HG03025 (cell line): ENCODE measurements around the gene HOXB5.

Source experiments
- ATAC-seq: cut with Tn5 transposase; IDR thresholded peaks from one replicate; pipeline ENCODE4 v1.9.1; 2021; ENCODE audit warnings: mild to moderate bottlenecking, moderate library complexity; ENCODE audit not compliant: unreplicated experiment, low FRiP score

The HOXB5 gene

DNA sequence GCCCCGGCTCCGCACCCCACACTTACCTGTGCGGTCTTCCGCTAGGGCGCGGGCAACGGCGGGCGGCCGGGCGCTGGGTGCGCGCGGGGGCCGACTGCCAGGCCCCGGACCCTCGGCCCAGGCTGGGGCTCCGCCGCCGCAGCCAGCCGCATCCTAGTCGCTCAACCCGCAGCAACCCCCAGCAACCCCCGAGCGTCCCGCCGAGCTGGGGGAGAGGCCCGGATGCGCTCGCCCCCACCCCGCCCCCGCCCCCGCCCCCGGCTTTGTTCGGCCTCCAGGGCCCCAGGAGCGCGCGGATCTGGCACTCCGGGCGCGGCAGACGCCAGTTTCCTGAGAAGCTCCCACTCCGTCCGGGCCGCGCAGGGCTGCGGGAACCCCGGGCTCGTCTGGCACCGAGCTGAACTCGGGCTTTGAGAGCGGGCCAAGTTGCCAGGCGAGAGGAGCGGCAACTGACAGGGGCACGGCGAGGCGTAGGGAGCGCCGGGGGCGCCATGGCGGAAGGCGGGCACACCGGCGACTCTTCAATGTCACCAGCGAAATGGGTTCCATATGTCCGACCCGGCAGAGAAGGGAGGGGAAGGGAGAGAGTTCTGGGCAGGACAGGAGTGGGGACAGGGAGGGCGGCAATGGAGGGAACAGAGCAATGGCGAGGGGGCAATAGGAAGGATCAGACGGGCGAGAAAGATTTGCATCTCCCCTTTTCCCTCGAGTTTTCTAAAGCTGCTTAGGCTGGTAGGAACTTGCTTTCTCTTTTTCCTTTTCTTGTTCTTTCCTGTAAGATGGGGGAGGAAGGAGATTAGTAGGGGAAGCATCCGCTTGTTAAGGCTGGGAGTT is 29.2 kb downstream of the HOXB5 start:
- no peak for ATAC-seq

DNA sequence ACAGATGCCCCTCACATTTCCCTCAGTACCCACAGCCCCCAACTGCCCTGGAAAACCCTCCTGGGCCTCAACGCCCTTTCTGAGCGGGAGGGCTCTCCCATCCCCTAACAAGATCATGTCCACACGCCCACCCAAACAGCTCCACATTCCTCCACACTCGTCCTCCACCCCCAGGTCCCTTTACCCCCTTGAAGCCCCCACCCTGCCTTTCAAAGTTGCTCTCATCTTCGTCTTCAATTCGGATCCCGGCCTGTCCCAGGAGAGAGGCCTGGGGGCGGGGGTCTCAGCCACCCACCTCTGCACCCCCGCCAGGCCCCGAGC is 29.8 kb downstream of the HOXB5 start:
- ATAC-seq, result no peak

DNA sequence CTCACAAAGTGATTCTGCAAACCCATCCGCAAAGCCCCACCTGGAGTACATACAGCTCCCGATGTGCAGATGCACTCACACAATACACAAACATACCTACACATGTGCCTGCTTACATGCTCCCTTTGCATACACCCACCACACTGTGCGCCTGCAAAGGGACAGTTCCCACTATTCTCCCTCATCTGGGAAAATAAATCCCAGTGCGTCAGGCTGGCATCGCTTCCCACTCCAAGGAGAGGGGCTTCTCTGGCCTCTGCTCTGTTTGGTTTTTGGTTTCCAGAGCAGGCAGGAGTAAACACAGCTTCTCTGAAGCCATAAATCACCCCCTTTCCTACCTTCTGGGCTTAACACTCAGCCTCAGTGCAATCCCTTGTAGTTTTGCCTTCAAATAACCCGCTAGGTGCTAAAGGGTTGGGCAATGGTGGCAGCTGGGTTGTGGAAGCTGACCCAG is 30.2 kb downstream of the HOXB5 start:
- no peak for ATAC-seq

DNA sequence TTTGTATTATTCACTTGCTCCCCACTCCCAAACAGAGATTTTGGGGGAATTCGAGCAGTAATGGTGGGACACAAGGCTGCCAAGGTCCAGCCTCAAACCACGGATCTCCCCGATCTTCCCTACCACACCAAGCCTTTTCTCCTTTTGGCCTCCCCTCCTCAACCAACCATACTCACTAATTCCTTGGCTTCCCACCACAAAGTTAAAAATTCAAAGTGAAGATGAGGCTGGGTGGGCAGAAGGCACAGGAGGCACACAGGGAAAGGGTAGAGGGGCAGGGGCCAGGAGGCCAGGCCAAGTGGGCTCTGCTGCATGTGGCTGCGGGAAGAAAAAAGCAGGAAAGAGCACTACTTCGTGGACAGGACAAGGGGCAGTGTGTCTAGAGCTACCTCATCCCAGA is 30.6 kb downstream of the HOXB5 start:
- ATAC-seq, result no peak

DNA sequence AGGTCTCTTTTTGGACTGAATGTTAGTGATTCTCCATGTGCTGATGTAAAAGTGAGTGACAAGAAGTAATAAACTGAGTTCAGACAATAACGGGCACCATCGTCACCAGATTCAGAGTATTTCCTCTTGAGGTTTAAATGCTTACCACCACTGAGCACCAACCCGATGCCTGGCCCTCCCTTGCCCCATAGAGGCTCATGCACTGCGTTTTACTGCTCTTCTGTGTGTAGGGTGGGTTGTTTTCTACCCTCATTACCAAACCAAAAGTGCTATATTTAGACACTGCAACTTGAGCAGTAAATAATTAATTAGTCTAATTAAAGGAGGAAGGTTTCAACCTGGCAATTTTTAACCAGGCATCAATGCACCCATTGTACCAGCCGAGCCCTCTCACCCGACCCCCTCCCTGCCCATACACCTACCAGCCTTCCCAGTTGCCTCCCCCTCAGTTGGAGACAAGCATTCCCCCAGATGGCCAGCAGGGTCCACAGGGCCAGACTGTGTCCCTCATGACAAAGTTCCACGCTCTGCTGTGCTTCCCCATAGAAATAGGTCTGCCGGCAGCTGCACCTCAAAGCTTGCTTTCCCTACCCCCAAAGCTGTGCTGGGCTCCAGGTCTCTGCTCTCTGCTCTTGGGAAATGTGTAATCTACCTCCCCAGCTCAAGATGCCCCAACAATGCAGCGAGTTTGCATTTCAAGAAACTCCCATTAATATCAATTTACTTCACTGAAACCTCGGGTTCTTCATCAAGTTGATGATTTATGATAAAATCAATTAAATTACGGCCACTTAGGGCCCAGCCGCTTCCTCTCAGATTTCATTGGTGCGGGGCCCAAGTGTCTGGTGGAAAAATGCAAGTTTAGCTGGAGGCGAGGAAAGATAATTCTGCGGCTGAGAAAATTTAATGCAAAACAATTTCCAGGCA is 31.4 kb downstream of the HOXB5 start:
- no peak for ATAC-seq

DNA sequence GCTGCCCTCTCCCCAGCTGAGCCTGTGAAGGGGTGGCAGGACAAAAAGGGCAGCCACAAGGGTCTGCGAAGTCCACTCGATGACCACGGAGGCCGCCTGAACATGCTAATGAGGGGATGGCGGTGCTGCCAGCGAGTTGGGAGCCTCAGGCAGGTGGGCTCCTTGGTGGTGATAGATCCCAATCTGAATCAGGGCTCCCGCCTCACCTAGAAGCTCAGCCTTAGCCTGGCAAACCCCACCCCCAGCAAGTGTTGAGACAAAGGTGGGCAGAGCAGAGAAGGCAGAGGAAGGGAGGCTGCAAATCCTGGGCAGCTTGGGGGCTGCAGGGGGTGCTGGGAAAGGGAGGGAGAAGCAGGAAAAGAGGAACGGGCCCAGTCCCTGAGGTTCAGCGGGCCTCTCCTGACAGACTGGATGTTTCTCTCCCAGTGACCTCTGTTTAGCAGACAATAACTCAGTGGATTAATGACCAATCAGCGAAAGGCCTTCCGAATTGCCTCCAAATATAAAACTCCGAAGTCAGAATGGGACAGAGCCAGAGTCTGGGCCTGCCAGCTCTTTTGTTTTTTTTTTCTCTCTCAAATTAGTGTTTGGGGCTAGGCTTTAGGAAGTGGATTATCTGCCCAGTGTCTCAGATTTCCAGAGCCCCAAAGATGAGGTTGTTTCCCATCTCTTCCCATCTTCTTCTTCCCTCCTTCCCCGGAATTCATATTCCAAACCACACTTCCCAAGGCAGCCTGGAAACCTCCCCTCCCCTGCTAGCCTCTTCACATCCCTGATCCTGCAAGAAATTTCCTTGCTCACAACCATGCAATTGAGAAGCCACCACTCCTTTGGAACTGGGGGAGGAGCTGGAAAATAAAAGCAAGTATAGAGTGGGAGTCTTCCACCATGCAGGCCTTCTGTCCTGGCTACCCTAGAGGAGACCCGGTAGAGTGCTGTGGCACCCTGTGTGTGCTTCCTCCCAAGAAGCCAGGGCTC is 33.5 kb downstream of the HOXB5 start:
- ATAC-seq, result no peak

DNA sequence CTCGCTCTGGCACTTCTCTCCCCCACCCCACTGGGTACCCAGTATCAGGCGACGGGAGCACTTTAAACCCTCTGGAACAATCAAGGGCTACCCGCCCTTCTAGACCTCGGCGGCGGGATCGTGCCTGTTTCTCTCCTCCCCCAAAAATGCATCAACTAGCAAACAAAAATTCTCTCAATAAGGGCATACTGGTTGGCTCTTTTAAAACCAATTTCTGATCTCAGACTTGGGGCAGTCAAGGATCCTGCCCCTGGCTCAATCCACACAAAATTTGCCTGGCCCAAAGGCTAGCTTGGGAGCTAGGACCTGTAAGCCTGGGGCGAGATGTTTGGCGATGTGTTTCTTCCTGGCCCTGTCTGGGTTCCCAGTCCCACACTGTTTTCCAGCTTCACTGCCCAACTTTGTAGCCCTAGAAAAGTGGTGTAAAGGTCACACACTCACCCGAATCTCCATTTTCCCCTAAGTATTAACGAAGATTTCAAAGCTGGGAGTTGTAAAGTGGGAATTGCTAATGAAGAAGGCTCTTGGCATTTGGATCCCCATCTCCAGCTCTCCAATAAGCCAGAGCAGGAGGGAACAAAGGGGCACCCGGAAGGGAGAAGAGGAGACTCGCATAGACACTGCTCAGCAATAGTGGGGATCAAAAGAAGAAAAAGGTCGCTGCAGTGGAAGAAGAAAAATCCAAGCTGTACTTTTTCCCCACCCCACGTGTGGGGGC is 34.3 kb downstream of the HOXB5 start:
- ATAC-seq, result no peak

DNA sequence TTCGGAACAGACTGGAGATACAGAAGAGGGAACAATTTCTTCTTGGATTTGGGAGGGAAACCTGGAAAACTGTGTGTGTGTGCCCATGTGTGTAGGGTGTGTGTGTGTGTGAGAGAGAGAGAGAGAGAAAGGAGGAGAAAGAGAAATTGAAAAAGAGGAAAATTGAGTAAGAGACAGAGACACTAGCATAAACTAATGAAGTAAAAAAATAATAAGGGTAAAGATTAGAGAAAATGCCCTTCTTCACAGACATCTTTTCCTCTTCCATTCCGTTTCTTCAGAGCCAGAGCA is 34.8 kb downstream of the HOXB5 start:
- no peak for ATAC-seq

DNA sequence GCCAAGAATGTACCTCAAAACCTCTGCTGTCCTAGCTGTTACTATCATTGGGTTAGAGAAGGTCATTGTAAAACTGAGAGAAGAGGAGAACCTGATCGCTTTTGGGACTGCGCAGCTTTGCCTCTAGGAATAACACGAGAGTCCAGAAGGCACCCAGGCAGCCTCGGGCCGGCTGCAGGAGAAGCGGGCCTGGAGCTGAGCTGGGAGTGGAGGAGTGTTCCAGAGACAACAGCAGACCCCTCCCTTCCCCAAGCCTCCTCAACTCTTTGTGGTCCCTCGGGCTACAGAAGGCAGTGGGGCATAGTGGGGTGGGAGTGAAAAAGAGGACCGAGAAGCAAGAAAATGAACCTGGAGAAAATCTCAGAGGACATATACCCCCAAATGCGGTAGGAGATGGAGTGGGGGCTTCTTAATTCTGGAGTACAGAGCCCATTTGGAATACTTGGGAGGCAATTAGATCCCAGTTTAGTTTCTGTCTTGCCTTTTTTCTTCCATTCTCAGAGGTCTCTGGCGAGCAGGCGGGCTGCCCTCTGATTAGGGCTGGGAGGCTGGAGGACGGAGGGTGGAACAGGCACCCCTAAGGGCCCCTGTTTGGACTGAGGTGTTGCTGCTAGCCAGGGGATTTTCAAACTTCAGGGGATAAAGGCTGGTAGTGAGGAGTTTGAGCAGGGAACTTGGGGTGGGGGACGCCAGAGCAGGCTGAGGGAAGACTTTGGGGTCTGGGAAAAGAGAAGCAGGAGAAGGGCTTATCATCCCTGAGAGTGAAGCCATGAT is 35.3 kb downstream of the HOXB5 start:
- no peak for ATAC-seq

DNA sequence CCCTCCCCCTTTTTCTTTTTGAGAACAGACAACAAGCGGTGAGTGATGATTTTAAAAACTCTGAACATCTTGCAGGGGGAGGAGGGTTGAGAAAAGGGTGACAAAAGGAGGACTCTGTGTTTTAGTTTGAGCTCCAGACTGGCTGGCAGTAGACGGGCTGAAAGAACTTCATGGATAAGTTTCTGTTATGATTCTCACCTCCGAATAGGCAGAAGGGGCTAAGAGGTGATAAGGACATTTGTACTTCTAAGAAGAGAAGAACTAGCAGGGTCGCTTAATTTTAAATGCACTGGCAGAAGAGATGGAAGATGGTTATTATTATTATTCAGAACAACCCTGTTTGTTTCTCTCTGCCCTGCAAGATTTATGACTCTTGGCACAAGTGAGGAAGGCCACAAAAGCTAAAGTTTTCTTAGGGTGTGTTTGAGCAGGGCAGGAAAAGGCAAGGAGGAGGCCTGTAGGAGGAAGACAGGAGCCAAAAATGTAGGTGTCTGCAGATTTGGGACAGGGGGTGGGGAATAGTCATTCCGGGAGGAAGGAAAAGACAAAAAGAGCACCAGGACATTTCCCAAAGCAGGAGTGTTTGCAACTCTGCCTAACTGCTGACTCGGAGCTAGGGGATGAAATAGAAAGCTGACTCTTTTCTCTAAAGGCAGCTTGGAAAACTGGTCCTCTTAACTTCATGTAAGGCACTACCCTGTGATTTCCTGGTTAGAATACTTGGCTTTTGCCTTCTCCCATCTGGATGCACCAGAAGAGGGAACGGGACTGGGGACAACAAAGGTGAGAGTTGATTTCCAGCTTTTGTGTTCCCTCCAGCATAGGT is 36.8 kb downstream of the HOXB5 start:
- ATAC-seq, result no peak

DNA sequence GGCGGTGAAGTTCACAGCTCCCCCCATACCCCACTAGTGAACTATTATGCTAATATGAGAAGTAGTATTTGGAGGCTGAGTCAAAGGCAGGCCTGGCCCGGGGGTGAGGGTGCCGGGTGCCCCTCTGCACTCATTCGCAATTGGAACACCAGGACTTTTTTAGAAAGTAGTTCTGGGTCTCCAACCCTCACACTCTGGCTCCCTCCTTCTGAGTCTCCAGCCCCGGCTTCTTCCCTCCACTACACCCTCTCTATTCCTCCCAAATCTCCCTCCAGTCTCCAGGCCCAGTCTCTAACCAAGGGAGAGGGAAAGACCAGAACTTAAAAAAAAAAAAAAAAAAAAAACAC is 37.4 kb downstream of the HOXB5 start:
- ATAC-seq, result no peak

DNA sequence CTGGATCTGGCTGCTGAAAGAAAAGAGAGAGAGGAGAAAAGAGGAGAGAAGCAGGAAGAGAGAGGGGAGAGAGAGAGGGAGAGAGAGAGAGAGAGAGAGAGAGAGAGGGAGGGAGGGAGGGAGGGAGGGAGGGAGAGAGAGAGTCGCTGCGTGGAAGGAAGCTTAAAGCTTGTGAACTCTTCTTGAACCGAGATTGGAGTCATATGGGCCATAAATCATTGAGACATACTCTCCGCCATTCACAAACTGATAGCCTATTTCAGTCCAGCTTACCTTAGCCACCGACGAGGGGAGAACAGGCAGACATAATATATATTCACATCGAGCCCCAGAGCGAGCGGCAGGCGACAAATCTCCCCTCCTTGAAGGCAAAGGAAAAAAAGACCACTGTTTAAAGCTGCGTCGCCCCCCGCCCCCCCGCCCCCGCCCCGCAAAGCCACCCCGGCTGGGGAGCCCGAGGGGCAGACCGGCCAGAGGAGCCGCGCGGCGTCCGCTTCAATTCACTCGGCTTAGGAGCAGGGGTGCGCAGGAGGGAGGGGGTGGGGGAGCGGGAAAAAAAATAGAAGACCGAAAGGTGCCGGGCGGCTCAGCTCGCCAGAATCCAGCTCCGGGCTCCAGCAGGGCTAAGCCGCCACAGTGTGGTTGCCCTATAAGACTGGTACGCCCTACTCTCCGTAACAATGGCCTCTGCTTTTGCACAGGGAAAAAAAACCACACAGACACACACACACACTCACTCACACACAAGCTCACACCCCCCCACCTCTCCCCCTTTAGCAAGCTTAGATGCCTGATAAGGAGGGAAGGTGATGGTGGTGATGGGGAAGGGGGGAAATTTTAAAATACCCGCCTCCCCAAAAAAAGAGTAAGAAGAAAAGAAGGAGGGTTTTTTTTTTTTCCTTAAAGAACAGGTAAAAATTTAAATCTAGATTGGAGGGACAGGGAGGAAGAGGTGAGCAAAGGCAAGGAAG is 38.0 kb downstream of the HOXB5 start:
- no peak for ATAC-seq

DNA sequence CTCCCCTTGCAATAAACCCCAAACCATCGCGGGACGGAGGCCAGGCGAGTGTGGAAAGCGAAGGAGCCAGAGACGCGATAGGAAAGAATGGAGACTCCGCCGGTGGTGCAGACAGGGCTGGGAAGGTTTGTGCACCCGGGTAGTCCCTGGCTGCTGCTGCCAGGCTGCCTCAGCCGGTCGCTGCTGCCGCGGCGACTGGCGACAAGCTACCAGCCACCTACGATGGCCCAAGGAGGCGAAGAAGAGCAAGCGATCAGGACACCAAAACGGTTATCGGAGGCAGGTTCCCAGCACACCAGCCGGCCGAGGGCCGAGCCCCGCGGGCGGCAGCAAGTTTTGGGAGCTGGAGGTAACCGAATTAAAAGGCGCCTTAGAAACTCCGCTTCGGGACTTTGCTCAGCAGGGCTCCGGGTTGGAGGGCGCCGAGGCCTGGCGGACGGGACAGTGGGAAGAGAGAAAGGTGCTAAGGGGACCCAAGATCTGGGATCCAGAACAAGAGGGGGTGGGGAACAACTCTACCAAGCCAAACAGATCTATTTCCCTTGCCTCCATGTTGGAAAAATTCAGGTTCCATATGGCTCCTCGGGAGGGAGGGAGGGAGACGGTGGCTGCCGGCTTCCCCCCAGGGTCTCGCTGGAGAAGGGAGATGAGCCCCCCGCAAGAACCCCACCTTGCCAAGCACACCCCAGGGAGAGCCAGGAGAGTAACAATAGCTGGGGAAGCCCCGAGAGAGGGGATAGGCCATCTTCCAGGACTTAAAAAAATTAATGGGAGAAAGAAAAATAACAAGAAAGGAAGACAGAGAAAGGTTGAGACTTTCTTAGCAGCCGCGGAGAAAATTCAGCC is 38.9 kb downstream of the HOXB5 start:
- no peak for ATAC-seq

DNA sequence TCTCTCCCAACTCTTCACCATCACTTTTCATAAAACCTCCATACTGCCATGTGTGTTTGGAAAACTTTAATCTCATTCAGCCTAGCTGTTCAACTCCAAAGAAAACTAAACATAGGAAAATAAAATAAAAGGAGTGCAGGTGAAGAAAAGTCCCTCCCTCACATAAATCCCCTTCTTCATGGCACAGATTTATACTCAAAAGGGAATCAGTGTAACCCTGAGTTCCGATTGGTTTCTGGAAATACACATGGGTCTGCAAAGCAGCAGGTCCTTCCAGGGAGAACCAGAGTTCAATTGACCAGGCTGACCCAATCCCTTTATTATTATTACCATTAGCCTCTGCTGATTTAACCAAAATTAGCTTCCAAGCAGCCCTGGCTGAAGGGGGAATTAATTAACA is 39.8 kb downstream of the HOXB5 start:
- ATAC-seq, result no peak

DNA sequence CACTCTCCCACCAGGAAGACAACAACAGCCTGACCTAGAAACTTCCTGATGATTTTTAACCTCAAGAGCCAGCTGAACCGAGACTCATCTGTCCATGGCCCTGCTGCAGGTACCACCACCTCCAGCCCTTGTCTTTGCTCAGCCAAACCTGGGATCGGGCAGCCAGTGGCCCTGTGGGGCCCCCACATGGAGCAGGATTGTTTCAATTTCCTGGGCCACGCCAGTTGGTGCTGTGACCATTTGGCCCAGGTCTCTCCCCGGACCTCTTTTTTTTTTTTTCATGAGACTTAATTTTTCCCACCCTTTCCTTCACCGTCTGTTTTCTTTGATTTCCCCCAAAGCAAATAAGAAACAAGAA is 40.4 kb downstream of the HOXB5 start:
- no peak for ATAC-seq

DNA sequence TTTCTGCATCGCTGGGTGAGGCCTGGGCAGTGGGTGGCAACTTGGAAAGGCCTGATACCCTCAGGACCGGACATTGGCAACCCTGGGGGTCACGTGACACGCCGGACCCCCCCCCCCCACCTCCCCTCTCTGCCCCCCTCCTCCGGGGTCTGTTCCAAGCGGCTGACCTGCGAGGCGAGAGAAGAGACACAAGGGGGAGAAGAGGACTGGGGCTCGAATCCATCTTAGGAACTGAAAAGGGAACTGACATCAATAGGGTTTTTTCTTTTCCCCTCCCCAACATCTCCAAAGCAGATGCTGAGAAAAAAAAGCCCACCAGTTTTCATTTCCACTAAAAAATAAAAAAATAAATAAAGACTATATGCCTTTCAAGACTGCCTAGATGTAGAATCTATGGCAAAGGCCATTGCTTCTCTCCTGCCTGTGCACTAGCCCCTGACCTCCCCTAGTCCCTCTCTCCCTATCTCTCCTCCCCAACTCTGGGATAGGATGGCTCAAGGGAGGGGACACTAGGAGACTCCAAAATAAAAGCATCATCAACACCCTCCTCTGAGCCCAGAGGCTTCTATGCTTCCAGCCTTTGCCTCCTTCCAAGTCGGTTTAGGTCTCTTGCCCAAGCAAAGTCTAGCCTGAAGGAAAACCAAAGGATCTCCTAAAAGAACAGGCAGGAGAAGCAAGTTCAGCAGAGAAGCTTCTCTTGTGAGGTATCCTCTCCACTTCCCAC is 41.0 kb downstream of the HOXB5 start:
- no peak for ATAC-seq
